ENCODE data around the gene C3orf49.

C3orf49 gene

DNA sequence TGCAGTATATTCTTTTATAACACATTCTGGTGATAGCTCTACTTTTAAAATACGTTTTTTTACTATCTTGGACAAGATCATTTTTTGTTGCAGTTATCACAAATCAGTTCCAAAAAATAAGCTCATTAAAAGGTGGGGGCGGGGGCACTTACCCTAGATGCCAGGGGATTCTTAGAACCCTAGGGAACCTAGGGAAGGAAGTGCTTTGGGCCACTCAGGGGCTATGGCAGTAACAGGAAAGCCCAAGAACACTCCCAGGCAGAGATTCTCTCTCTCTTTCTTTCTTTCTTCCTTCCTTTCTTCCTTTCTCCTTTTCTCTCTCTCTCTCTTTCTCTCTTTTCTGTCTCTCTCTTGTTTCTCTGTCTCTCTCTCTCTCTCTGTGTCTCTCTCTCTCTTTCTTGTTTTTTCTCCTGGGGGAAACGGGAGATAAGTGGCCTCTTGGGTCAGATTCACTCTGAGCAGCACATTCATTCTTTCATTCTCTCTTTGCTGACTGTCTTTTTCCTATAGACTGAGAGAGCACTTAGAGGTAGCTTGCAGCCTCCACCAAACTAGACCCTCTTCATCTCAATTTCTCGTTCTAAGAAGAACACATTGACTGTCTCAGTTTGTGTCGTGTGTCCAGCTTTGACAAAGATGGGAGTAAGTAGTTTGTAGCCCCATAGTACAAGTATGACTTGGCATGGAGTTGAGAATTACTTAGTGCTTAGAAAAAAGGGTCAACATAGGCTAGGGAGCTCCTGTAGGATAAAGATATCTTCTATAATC lies 76.5 kb downstream of the C3orf49 start:
- TF ChIP-seq, protein P1, sequence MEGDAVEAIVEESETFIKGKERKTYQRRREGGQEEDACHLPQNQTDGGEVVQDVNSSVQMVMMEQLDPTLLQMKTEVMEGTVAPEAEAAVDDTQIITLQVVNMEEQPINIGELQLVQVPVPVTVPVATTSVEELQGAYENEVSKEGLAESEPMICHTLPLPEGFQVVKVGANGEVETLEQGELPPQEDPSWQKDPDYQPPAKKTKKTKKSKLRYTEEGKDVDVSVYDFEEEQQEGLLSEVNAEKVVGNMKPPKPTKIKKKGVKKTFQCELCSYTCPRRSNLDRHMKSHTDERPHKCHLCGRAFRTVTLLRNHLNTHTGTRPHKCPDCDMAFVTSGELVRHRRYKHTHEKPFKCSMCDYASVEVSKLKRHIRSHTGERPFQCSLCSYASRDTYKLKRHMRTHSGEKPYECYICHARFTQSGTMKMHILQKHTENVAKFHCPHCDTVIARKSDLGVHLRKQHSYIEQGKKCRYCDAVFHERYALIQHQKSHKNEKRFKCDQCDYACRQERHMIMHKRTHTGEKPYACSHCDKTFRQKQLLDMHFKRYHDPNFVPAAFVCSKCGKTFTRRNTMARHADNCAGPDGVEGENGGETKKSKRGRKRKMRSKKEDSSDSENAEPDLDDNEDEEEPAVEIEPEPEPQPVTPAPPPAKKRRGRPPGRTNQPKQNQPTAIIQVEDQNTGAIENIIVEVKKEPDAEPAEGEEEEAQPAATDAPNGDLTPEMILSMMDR (IDR thresholded peaks at IDR 0.05; ENCODE audit: borderline replicate concordance, insufficient read depth, low read depth, low read length): no peak

DNA sequence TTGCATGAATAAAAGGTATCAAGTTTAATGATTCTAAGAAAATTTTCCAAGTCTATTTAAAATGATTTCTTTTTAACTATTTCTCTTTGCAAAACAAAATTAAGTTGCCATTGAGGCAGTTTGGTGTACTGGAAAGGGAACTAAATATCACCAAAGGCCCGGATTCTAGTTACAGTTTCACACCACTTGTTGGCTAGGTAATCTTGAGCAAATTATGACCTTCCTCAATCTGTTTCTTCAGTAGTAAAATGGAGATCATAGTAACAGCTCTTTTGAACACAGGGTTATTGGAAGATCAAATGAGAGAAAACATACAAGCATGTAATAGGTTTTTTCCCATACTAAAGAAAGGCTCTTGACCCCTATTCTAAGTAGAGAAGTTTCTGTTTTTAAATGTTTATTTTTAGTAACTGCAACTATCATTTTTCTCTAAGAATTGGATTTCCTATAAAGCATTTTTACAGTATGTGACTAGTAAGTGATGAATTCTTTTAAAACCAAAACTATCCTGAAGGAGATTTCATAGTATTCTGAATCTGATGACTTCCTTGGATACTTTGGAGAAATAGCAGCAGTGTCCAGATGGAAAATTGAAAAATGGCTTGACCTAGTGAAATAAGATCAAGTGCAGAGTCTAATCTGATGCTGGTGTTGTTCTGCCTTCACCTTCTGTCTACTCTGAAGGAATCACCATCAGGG lies 77.4 kb downstream of the C3orf49 start:
- TF ChIP-seq, protein P1 (IDR thresholded peaks at IDR 0.05; ENCODE audit: borderline replicate concordance, insufficient read depth, low read depth, low read length): no peak
- H3K4me3 ChIP-seq (ENCODE audit: low read depth, low read length): no peak overlapping the region

More for the DNA sequence above, 76.5 kb downstream of the C3orf49 start:
- no peak overlapping the region for H3K4me3 ChIP-seq (ENCODE audit: low read depth, low read length)

Measured in GM12875 (cell line).